Keratinocyte (primary cell): ENCODE results near the gene STX8.

Experiments used
- CTCF ChIP-seq, 3 experiments: IDR thresholded peaks in 1 of 3; conservative IDR thresholded peaks in 1 of 3; optimal IDR thresholded peaks in 1 of 3; 2 replicates in 2 of 3; 3 replicates in 1 of 3; pipeline versions ENCODE3 to v1.5.1; 2011; ENCODE audit warnings: low read length in 3 of 3, mild to moderate bottlenecking in 3 of 3, moderate library complexity in 2 of 3, control low read depth in 1 of 3, inconsistent platforms in 1 of 3; ENCODE audit not compliant: insufficient read depth in 2 of 3; ENCODE audit errors: extremely low read depth in 1 of 3
- EZH2 ChIP-seq: IDR thresholded peaks from one replicate; pipeline ENCODE4 v1.6.1; 2012; ENCODE audit warnings: inconsistent platforms, mild to moderate bottlenecking, low read length, moderate library complexity

- TF ChIP-seq CTCF (optimal IDR thresholded peaks at IDR 0.05 in 1 of 3, IDR thresholded peaks at IDR 0.05 in 1 of 3, conservative IDR thresholded peaks at IDR 0.05 in 1 of 3; ENCODE audit: extremely low read depth in 1 of 3, insufficient read depth in 2 of 3, low read length in 3 of 3), result no peak
- no peak for TF ChIP-seq EZH2
Measured at GRCh38 chr17:9367156-9367555, 208.5 kb downstream of the STX8 start.
